Measurements from ENCODE around the gene SPNS2.

GRCh38 chr17:4547118-4547906, 48.6 kb downstream of the SPNS2 start:
- TF ChIP-seq CTCF (IDR thresholded peaks at IDR 0.05), result no peak
- no peak for TF ChIP-seq POLR2A (IDR thresholded peaks at IDR 0.05)
- no peak for TF ChIP-seq POLR2AphosphoS5 (IDR thresholded peaks at IDR 0.05)
